ENCODE data around the gene GAL3ST1. TPM values are rescaled to one million over a fixed set of nuclear protein-coding genes. Genes with fewer than 3 reads are reported as not detected.

The GAL3ST1 gene
- total and polyA plus RNA-seq, 2 donors (not counting 1 experiment from before 2014, with no cell fraction given), result 0.70 TPM; not detected in 1

GRCh38 chr22:30559889-30560288, 14.6 kb downstream of the GAL3ST1 start:
- Histone ChIP-seq H3K27me3 (replicated peaks in 1 of 4; ENCODE audit: control extremely low read depth in 1 of 4, control insufficient read depth in 3 of 4, insufficient read depth in 4 of 4, low read length in 3 of 4) (no peaks in the 10 kb centered on the region), H3K4me1 (ENCODE audit: control insufficient read depth in 2 of 2, insufficient read depth in 2 of 2, low read length in 2 of 2) (no peaks in the 10 kb centered on the region), H3K36me3 (replicated peaks in 1 of 2; ENCODE audit: control extremely low read depth in 1 of 2, control insufficient read depth in 1 of 2, extremely low read depth in 1 of 2, insufficient read depth in 2 of 2, low read length in 1 of 2) (no peaks in the 10 kb centered on the region), H3K9ac (ENCODE audit: low read length) (no peak overlapping the region), H3K4me2 (replicated peaks; ENCODE audit: low read depth, low read length, poor library complexity, severe bottlenecking) (no peak overlapping the region), H3K79me2 (ENCODE audit: control insufficient read depth, insufficient read depth, low read length) (no peaks in the 10 kb centered on the region), H2AFZ (ENCODE audit: insufficient read depth, low read depth, low read length, poor library complexity, severe bottlenecking) (no peak overlapping the region), H3K4me3 (ENCODE audit: control extremely low read depth in 1 of 5, extremely low read depth in 1 of 5, insufficient read depth in 1 of 5, low read depth in 2 of 5, low read length in 4 of 5) (no peak overlapping the region), H4K20me1 (ENCODE audit: control insufficient read depth, insufficient read depth, low read length, poor library complexity, severe bottlenecking) (no peaks in the 10 kb centered on the region), H3K9me3 (ENCODE audit: control extremely low read depth in 1 of 3, control insufficient read depth in 2 of 3, insufficient read depth in 1 of 3, low read length in 2 of 3) (no peaks in the 10 kb centered on the region), H3K27ac (ENCODE audit: low read length in 2 of 2) (no peak overlapping the region)
- ATAC-seq (ENCODE audit: low read depth), result no peak
- Mint-ChIP-seq H3K4me3 (no peak overlapping the region), H3K9me3 (ENCODE audit: insufficient read depth) (no peaks in the 10 kb centered on the region), H3K27me3 (peaks cover 13% of the 10 kb centered on the region), H3K27ac (no peak overlapping the region), H3K4me1 (no peaks in the 10 kb centered on the region)
- intact Hi-C loops (cut with micrococcal nuclease), result no loop called here
- CTCF ChIA-PET, result no interaction called here
- TF ChIP-seq CTCF (IDR thresholded peaks at IDR 0.05) (no peak), EZH2 (IDR thresholded peaks at IDR 0.05; ENCODE audit: borderline replicate concordance, insufficient read depth, low read depth, low read length, poor library complexity, severe bottlenecking) (no peak)
- POLR2A ChIA-PET, result no interaction called here
- DNase-seq, result no peak
- WGBS (ENCODE audit: insufficient coverage), result 100% methylated on average over 2 of the region's 6 CpGs

GRCh38 chr22:30557243-30557642, 17.2 kb downstream of the GAL3ST1 start:
- H3K27ac ChIP-seq (ENCODE audit: low read length in 2 of 2), result no peak overlapping the region
- ChIA-PET POLR2A (no interaction called here), CTCF (no interaction called here)
- ATAC-seq (ENCODE audit: low read depth) (no peak), DNase-seq (no peak)
- TF ChIP-seq CTCF (IDR thresholded peaks at IDR 0.05) (no peak), EZH2 (IDR thresholded peaks at IDR 0.05; ENCODE audit: borderline replicate concordance, insufficient read depth, low read depth, low read length, poor library complexity, severe bottlenecking) (no peak)
- H4K20me1 ChIP-seq (ENCODE audit: control insufficient read depth, insufficient read depth, low read length, poor library complexity, severe bottlenecking), result no peaks in the 10 kb centered on the region
- WGBS (ENCODE audit: insufficient coverage), result 90% methylated on average over 7 of the region's 8 CpGs
- H3K79me2 ChIP-seq (ENCODE audit: control insufficient read depth, insufficient read depth, low read length), result no peaks in the 10 kb centered on the region
- no peak overlapping the region for H2AFZ ChIP-seq (ENCODE audit: insufficient read depth, low read depth, low read length, poor library complexity, severe bottlenecking)
- Mint-ChIP-seq H3K27me3 (peaks cover 9% of the 10 kb centered on the region), H3K4me3 (no peak overlapping the region), H3K4me1 (no peaks in the 10 kb centered on the region), H3K27ac (no peak overlapping the region), H3K9me3 (ENCODE audit: insufficient read depth) (no peaks in the 10 kb centered on the region)
- no peaks in the 10 kb centered on the region for H3K36me3 ChIP-seq (replicated peaks in 1 of 2; ENCODE audit: control extremely low read depth in 1 of 2, control insufficient read depth in 1 of 2, extremely low read depth in 1 of 2, insufficient read depth in 2 of 2, low read length in 1 of 2)
- intact Hi-C loops (cut with micrococcal nuclease), result no loop called here
- H3K4me2 ChIP-seq (replicated peaks; ENCODE audit: low read depth, low read length, poor library complexity, severe bottlenecking), result no peak overlapping the region
- no peak overlapping the region for H3K4me3 ChIP-seq (ENCODE audit: control extremely low read depth in 1 of 5, extremely low read depth in 1 of 5, insufficient read depth in 1 of 5, low read depth in 2 of 5, low read length in 4 of 5)
- H3K9me3 ChIP-seq (ENCODE audit: control extremely low read depth in 1 of 3, control insufficient read depth in 2 of 3, insufficient read depth in 1 of 3, low read length in 2 of 3), result no peaks in the 10 kb centered on the region
- no peak overlapping the region for H3K9ac ChIP-seq (ENCODE audit: low read length)
- no peaks in the 10 kb centered on the region for H3K4me1 ChIP-seq (ENCODE audit: control insufficient read depth in 2 of 2, insufficient read depth in 2 of 2, low read length in 2 of 2)
- no peaks in the 10 kb centered on the region for H3K27me3 ChIP-seq (replicated peaks in 1 of 4; ENCODE audit: control extremely low read depth in 1 of 4, control insufficient read depth in 3 of 4, insufficient read depth in 4 of 4, low read length in 3 of 4)

Data from B cell (primary cell).